ENCODE measurements around the gene RBMY1A1. TPM values are rescaled to one million over a fixed set of nuclear protein-coding genes. Genes with fewer than 3 reads are reported as not detected.
"Not testable (repeated sequence)": the region's sequence is repeated elsewhere in the genome, so short reads cannot be mapped to it uniquely, and the experiment has no call there.

Gene RBMY1A1
- not detected for total RNA-seq

- H3K4me1 Mint-ChIP-seq; H3K36me3 Mint-ChIP-seq (ENCODE audit: low read depth); H3K27me3 Mint-ChIP-seq; H3K4me3 Mint-ChIP-seq; CTCF ChIA-PET; POLR2A ChIA-PET; H3K9me3 Mint-ChIP-seq; H3K27ac Mint-ChIP-seq; DNase-seq: not testable (repeated sequence)
Observed at GRCh38 chrY:21534579-21534978, at the start of gene RBMY1A1. RBMY1A1 (plus strand) TSS chrY:21534879; CDS start chrY:21536892, 2,013 bp downstream.

- CTCF ChIA-PET; H3K27me3 Mint-ChIP-seq; POLR2A ChIA-PET; DNase-seq; H3K36me3 Mint-ChIP-seq (ENCODE audit: low read depth); H3K4me1 Mint-ChIP-seq; H3K9me3 Mint-ChIP-seq; H3K4me3 Mint-ChIP-seq; H3K27ac Mint-ChIP-seq: not testable (repeated sequence)
Observed at GRCh38 chrY:21511038-21511437, 23.6 kb upstream of the RBMY1A1 start, which contains the start of gene RBMY1B. RBMY1B (plus strand) TSS chrY:21511338; CDS start chrY:21513351, 2,013 bp downstream.

- DNase-seq; H3K36me3 Mint-ChIP-seq (ENCODE audit: low read depth); POLR2A ChIA-PET; H3K9me3 Mint-ChIP-seq; H3K4me3 Mint-ChIP-seq; H3K27ac Mint-ChIP-seq; H3K27me3 Mint-ChIP-seq; H3K4me1 Mint-ChIP-seq; CTCF ChIA-PET: not testable (repeated sequence)
Observed at GRCh38 chrY:21559316-21559984, 24.8 kb downstream of the RBMY1A1 start.

- no peak overlapping the region for H3K4me3 Mint-ChIP-seq
- ChIA-PET CTCF (no interaction called here), POLR2A (no interaction called here)
- no peaks in the 10 kb centered on the region for H3K36me3 Mint-ChIP-seq (ENCODE audit: low read depth)
- no peaks in the 10 kb centered on the region for H3K27me3 Mint-ChIP-seq
- H3K9me3 Mint-ChIP-seq = no peaks in the 10 kb centered on the region
- H3K27ac Mint-ChIP-seq = no peak overlapping the region
- peaks cover 1% of the 10 kb centered on the region for H3K4me1 Mint-ChIP-seq
- no peak for DNase-seq
Observed at GRCh38 chrY:21585449-21585848, 50.8 kb downstream of the RBMY1A1 start.

DNA sequence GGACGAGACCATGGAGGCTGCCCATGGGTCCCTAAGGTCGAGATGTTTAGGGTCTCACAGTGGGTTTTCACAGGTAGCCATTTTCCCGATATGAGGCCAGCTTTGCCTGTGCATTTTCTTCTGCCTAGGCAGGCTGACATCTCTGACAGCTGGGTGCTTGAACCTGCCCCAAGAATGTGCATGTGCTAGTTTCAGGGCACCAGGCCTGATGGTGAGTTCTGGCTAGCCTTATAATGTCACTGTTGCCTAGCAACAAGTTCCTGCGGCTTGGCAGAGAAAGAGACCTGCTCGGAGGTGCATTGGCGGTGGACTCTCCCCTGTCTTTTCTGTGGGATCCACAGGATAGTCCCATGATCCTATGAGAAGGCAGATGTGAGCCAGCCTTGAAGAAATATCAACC, 51.8 kb downstream of the RBMY1A1 start:
- DNase-seq; H3K27me3 Mint-ChIP-seq; H3K4me3 Mint-ChIP-seq; POLR2A ChIA-PET; H3K4me1 Mint-ChIP-seq; H3K27ac Mint-ChIP-seq; CTCF ChIA-PET; H3K9me3 Mint-ChIP-seq; H3K36me3 Mint-ChIP-seq (ENCODE audit: low read depth): not testable (repeated sequence)

- H3K36me3 Mint-ChIP-seq (ENCODE audit: low read depth) = no peaks in the 10 kb centered on the region
- POLR2A ChIA-PET = no interaction called here
- H3K4me3 Mint-ChIP-seq = no peak overlapping the region
- no peaks in the 10 kb centered on the region for H3K9me3 Mint-ChIP-seq
- DNase-seq = no peak
- CTCF ChIA-PET = no interaction called here
- no peaks in the 10 kb centered on the region for H3K27me3 Mint-ChIP-seq
- H3K27ac Mint-ChIP-seq = no peak overlapping the region
- H3K4me1 Mint-ChIP-seq = no peaks in the 10 kb centered on the region
Observed at GRCh38 chrY:21592059-21592458, 57.4 kb downstream of the RBMY1A1 start.

GRCh38 chrY:21596287-21596686, 61.6 kb downstream of the RBMY1A1 start:
- H3K4me1 Mint-ChIP-seq; H3K36me3 Mint-ChIP-seq (ENCODE audit: low read depth); H3K4me3 Mint-ChIP-seq; DNase-seq; H3K9me3 Mint-ChIP-seq; H3K27ac Mint-ChIP-seq; H3K27me3 Mint-ChIP-seq; CTCF ChIA-PET; POLR2A ChIA-PET: not testable (repeated sequence)

Other genes with a start within 250 kb of the RBMY1A1 start
- not detected for gene RBMY1B, start 23.5 kb upstream of the RBMY1A1 start, total RNA-seq

All from activated CD4-positive, alpha-beta T cell treated with anti-CD3 and anti-CD28 coated beads, Interleukin-2, amount 10 ng/mL, durations not matched to agents 7 days and 5 days (primary cell).